GM08714 (cell line): ENCODE results near the gene GPR15LG.
"Not testable (repeated sequence)": the region's sequence is repeated elsewhere in the genome, so short reads cannot be mapped to it uniquely, and the experiment has no call there.

Experiments
- H3K4me3 ChIP-seq: fragments of 200-500 bp; sonication (Bioruptor generic); 2 replicates; pipeline ENCODE4 v1.5.1; 2014; ENCODE audit warnings: mild to moderate bottlenecking, low read length, inconsistent platforms
- ZNF274 ChIP-seq: IDR thresholded peaks from 2 replicates; pipeline ENCODE4 v1.6.1; 2012; ENCODE audit warnings: mild to moderate bottlenecking, low read depth, low read length

GPR15LG gene

GRCh38 chr10:84176836-84177474 is 3.4 kb downstream of the GPR15LG start:
- no peak overlapping the region for H3K4me3 ChIP-seq
- TF ChIP-seq ZNF274 = no peak

- no peak for TF ChIP-seq ZNF274
- no peak overlapping the region for H3K4me3 ChIP-seq
These were observed 4.0 kb downstream of the GPR15LG start for GRCh38 chr10:84177541-84178141.

DNA sequence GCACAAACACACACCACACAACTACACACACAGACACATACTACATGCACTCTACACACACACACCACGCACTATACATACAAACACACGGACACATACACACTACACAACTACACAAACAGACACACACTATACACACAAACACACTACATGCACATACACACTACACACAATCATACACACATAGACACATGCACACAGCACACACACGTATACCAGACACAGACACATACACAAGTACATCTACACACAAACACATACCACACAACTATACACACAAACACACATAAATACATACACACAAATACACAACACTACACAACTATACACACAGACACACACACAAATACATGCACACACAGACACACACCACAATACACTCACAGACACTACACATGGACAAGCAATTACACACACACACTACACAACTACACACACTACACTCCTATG is 4.6 kb downstream of the GPR15LG start:
- TF ChIP-seq ZNF274 = no peak
- no peak overlapping the region for H3K4me3 ChIP-seq

DNA sequence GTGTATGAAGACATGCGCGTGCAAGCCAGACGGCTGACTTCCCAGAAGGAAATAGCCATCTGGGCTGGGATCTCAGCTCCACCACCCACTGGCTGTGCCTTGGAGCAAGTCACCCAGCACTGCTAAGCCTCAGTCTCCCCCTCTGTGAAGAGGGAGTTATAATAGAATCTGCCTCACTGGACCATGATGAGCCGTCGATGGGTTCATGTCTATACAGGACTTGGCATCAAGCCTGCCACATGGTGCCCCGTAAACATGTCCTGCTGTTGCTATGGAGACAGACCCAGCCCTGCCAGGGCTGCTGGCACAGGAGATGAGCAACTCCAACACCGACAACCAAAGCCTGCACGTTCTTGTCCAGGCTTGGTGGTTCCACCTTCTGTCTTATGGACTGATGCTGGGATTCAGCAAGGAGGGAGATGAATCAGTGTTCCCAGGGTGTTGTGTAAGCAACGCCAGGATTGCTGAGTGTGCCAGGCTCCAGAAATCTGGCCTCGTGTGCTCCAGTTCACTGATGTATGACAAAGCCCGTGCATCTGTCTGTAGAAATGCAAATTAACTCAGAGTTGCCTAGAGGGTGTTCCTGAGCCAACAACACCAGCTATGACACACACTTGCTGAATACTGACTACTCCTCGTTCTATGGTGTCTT is 5.6 kb downstream of the GPR15LG start:
- no peak overlapping the region for H3K4me3 ChIP-seq
- TF ChIP-seq ZNF274 = no peak

DNA sequence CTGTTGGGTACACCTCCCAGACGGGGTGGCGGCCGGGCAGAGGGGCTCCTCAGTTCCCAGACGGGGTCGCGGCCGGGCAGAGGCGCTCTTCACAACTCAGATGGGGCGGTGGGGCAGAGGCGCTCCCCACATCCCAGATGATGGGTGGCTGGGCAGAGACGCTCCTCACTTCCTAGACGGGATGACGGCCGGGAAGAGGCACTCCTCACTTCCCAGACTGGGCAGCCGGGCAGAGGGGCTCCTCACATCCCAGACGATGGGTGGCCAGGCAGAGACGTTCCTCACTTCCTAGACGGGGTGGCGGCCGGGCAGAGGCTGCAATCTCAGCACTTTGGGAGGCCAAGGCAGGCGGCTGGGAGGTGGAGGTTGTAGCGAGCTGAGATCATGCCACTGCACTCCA is 6.8 kb downstream of the GPR15LG start:
- not testable (repeated sequence) for H3K4me3 ChIP-seq

GRCh38 chr10:84181631-84182030 is 8.0 kb downstream of the GPR15LG start:
- TF ChIP-seq ZNF274 = no peak
- no peak overlapping the region for H3K4me3 ChIP-seq

- H3K4me3 ChIP-seq = no peak overlapping the region
- TF ChIP-seq ZNF274 = no peak
These were observed 10.9 kb downstream of the GPR15LG start for GRCh38 chr10:84184517-84184916.

GRCh38 chr10:84185526-84186175 is 12.1 kb downstream of the GPR15LG start:
- TF ChIP-seq ZNF274 = no peak
- no peak overlapping the region for H3K4me3 ChIP-seq

DNA sequence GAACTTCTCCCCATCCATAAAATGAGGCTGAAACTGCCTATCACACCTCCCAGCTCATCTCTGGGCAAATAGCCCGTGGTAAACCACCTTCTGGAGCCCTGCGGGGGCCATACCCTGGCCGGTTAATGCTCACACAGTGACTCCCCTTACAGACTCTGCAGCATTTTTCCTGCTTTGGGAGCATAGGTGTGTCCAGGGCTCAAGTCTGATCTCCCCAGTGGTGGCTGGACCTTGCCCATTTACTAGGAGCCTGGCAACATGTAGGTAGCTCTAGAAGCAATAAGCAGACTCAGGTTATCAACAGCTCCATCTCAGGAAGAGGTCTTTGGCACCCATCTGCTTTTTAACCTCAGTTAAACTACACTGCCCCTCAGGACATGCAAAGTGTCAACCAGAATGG is 15.2 kb downstream of the GPR15LG start:
- TF ChIP-seq ZNF274 = no peak
- H3K4me3 ChIP-seq = no peak overlapping the region

DNA sequence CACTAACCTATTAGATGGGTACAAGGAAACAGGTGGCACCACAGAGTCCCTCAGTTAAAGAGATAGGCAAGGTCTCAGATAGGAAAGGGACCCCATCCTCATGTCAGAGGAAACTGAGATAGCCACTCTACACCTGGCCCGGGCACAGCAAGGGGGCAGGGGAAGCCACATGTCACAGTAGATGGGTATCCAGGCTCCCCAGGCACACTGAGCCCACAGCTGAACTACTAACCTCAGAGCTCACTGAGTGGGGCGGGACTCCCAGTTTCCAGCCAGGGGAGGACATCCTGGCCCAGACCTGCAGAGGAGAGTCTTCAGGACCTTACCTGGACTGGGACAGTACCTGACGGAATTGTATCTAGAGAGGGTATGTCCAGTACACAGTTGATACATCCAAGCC is 17.0 kb downstream of the GPR15LG start:
- no peak for TF ChIP-seq ZNF274
- H3K4me3 ChIP-seq = no peak overlapping the region

DNA sequence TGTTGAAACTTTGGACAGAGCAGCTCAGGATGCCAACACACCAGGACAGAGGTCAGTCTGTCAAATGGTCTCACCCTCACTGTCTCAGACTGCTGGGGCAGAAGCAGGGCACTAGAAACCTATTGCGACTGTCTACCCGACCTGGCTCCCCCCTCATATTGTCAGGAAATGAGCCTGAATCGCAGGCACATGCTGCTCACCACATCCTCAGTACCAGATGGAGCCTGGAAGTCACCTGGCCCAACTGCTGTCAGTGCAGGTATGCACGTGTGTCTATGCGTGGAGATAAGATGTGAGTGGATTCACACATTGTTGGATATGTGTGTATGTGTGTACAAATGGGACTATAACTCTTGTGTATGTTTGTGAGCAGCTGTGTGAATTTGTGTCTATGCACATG is 17.5 kb downstream of the GPR15LG start:
- no peak for TF ChIP-seq ZNF274
- H3K4me3 ChIP-seq = no peak overlapping the region

GRCh38 chr10:84193327-84193726 is 19.7 kb downstream of the GPR15LG start:
- H3K4me3 ChIP-seq = no peak overlapping the region
- no peak for TF ChIP-seq ZNF274

DNA sequence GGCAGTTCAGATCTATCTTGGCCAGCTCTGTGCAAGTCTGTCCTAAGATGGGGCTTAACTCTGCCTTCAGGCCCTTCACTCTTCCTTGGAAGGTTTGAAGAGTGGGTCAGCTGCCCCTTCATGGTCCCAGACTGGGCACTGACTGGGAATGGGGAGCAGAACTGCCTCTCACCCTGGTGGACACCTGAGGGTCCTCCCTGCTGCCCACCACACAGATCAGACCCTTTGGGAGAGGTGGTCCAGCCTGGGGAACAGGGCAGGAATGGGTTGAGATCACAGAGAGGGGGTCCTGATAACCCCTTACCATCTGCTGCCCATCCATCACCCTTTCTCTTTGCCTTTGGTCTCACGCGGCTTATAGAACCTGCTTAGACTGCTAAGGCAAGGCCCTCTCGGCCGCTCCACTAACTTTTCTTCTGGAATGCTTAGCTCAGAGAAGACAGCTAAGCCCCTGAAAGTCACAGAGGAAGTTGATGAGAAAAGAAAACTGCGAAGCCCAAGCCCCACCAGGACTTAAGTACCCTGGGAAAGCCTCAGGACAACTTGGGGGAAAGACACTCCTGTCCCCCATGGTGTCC is 20.3 kb downstream of the GPR15LG start:
- TF ChIP-seq ZNF274 = no peak
- H3K4me3 ChIP-seq = peak overlapping the region; percentile 3; the same call in 1 of the 2 replicates

- no peak for TF ChIP-seq ZNF274
- H3K4me3 ChIP-seq = peak within 1 kb of the TSS; percentile 49; the same call in 1 of the 2 replicates
These were observed 20.9 kb downstream of the GPR15LG start, which contains the start of gene CDHR1 for GRCh38 chr10:84194424-84195043. Gene CDHR1 (plus strand): TSS chr10:84194537. CDS start chr10:84194761, 224 bp downstream.
